PC-9 (cell line): ENCODE data around the gene HERC2.

Source experiments
- EZH2 ChIP-seq: fragments of 200-600 bp; sonication (generic); IDR thresholded peaks from 2 replicates; pipeline ENCODE4 v1.8.0; 2017; ENCODE audit warnings: antibody characterized with exemption, low read depth
- TF ChIP-seq, protein P1 (sequence below): fragments of 200-600 bp; sonication (generic); conservative IDR thresholded peaks from 2 replicates; pipeline ENCODE4 v1.6.1; 2017; ENCODE audit warnings: mixed run types, antibody characterized with exemption, mild to moderate bottlenecking, moderate library complexity

DNA sequence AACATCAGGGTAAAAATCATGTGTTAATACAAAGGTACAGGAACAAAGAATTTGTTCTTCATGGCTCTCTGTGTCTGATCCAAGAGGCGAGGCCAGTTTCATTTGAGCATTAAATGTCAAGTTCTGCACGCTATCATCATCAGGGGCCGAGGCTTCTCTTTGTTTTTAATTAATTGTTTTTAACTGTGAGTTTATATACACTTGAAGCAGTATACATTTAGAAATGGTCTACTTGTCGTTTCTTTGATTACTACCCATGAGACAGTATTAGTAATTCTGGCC is 201.7 kb downstream of the HERC2 start:
- TF ChIP-seq, protein P1, sequence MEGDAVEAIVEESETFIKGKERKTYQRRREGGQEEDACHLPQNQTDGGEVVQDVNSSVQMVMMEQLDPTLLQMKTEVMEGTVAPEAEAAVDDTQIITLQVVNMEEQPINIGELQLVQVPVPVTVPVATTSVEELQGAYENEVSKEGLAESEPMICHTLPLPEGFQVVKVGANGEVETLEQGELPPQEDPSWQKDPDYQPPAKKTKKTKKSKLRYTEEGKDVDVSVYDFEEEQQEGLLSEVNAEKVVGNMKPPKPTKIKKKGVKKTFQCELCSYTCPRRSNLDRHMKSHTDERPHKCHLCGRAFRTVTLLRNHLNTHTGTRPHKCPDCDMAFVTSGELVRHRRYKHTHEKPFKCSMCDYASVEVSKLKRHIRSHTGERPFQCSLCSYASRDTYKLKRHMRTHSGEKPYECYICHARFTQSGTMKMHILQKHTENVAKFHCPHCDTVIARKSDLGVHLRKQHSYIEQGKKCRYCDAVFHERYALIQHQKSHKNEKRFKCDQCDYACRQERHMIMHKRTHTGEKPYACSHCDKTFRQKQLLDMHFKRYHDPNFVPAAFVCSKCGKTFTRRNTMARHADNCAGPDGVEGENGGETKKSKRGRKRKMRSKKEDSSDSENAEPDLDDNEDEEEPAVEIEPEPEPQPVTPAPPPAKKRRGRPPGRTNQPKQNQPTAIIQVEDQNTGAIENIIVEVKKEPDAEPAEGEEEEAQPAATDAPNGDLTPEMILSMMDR = no peak
- no peak for TF ChIP-seq EZH2
